Anterior cingulate cortex (tissue), 58 donors: Measurements from ENCODE around the gene ZNF681.
"Not testable (repeated sequence)": the region's sequence is repeated elsewhere in the genome, so short reads cannot be mapped to it uniquely, and the experiment has no call there.

ENCODE experiments used
- DNase-seq, 58 donors: peaks; one replicate each; lab custom pipeline; 2025; lab: John Stamatoyannopoulos, UW

Gene ZNF681

DNA sequence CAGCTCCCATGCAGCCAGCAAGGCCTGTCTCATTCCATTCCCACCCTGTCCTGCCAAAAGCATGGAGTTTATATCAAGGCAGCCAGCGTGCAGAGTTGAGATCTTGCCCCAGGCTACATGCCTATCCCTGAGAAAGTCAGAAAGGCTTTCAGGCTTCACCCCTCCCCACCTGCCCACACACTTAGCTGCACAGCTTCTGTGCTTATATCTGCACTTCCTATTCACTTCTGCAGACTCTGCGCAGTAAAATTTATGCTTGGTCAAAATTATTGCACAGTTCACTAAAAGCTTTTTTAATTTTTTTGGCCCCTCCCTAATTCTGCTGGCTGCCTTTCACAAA, 59.2 kb downstream of the ZNF681 start:
- no peak for DNase-seq

- no peak for DNase-seq
These were observed 59.8 kb downstream of the ZNF681 start for GRCh38 chr19:23698711-23699520.

- not testable (repeated sequence) for DNase-seq
These were observed 65.8 kb downstream of the ZNF681 start for GRCh38 chr19:23692937-23693336.
